B cell (primary cell): ENCODE results near the gene BEGAIN. TPM values are rescaled to one million over a fixed set of nuclear protein-coding genes. Genes with fewer than 3 reads are reported as not detected.

Experiments used
- ATAC-seq: fragments of 200-7000 bp; cut with Tn5 transposase; one replicate; pipeline ENCODE4 v1.10.0; 2021; ENCODE audit warnings: low read depth, mild to moderate bottlenecking, moderate number of reproducible peaks, moderate library complexity
- CTCF ChIA-PET: fragments of 350-600 bp; sonication (Branson Sonifier 250); formaldehyde crosslinking; loops from one replicate; lab custom pipeline; 2021; ENCODE audit warnings: antibody characterized with exemption, inconsistent platforms; lab: Charles Lee
- POLR2A ChIA-PET: fragments of 350-600 bp; sonication (Branson Sonifier 250); formaldehyde crosslinking; loops from one replicate; lab custom pipeline; 2021; ENCODE audit warnings: antibody characterized with exemption; lab: Charles Lee
- DNase-seq: peaks from one replicate; pipeline ENCODE4 v3.0.0; 2013
- H2AFZ ChIP-seq: 2 replicates; pipeline ENCODE4 v1.6.1; 2012; ENCODE audit warnings: mild to moderate bottlenecking, low read depth, low read length; ENCODE audit not compliant: insufficient read depth, poor library complexity, severe bottlenecking
- H3K27ac ChIP-seq, 2 donors: 1 replicate in 1 of 2; 2 replicates in 1 of 2; pipeline ENCODE4 v1.5.1; 2012 to 2013; ENCODE audit warnings: low read length in 2 of 2, mild to moderate bottlenecking in 2 of 2, moderate library complexity in 1 of 2
- H3K27me3 ChIP-seq, 4 experiments: fragments of 200-600 bp in 1 of 4; sonication (generic) in 1 of 4; replicated peaks in 1 of 4; 1 replicate in 2 of 4; 2 replicates in 2 of 4; pipeline versions ENCODE4 v1.6.1 to v1.7.0; 2013 to 2016; ENCODE audit warnings: low read length in 3 of 4, mild to moderate bottlenecking in 2 of 4, mixed read lengths in 1 of 4, moderate library complexity in 1 of 4; ENCODE audit not compliant: insufficient read depth in 4 of 4, control insufficient read depth in 3 of 4; ENCODE audit errors: control extremely low read depth in 1 of 4
- H3K36me3 ChIP-seq, 2 experiments: replicated peaks in 1 of 2; 1 replicate in 1 of 2; 2 replicates in 1 of 2; pipeline versions ENCODE4 v1.6.1 to v1.7.1; 2013; ENCODE audit warnings: low read length in 1 of 2; ENCODE audit not compliant: insufficient read depth in 2 of 2, control insufficient read depth in 1 of 2; ENCODE audit errors: control extremely low read depth in 1 of 2, extremely low read depth in 1 of 2
- H3K4me1 ChIP-seq, 2 donors: fragments of 200-600 bp in 1 of 2; sonication (generic) in 1 of 2; 1 replicate in 1 of 2; 2 replicates in 1 of 2; pipeline versions ENCODE4 v1.5.1 to v1.6.1; 2013 to 2017; ENCODE audit warnings: low read length in 2 of 2; ENCODE audit not compliant: control insufficient read depth in 2 of 2, insufficient read depth in 2 of 2
- H3K4me2 ChIP-seq: replicated peaks from 2 replicates; pipeline ENCODE3; 2012; ENCODE audit warnings: mild to moderate bottlenecking, low read depth, low read length; ENCODE audit not compliant: poor library complexity, severe bottlenecking
- H3K4me3 ChIP-seq, 5 experiments: fragments of 200-600 bp in 1 of 5; sonication (generic) in 1 of 5; 1 replicate in 3 of 5; 2 replicates in 2 of 5; pipeline versions ENCODE4 v1.5.1 to v1.7.0; 2011 to 2016; ENCODE audit warnings: low read length in 4 of 5, mild to moderate bottlenecking in 4 of 5, low read depth in 2 of 5, control low read depth in 1 of 5, moderate library complexity in 1 of 5; ENCODE audit not compliant: insufficient read depth in 1 of 5; ENCODE audit errors: control extremely low read depth in 1 of 5, extremely low read depth in 1 of 5
- H3K79me2 ChIP-seq: fragments of 200-600 bp; sonication (generic); one replicate; pipeline ENCODE4 v1.6.0; 2016; ENCODE audit warnings: low read length; ENCODE audit not compliant: control insufficient read depth, insufficient read depth
- H3K9ac ChIP-seq: fragments of 200-600 bp; sonication (generic); 2 replicates; pipeline ENCODE4 v1.6.1; 2017; ENCODE audit warnings: mild to moderate bottlenecking, low read length, moderate library complexity
- H3K9me3 ChIP-seq, 3 donors: one replicate each; pipeline versions ENCODE4 v1.6.1 to v1.7.1; 2013; ENCODE audit warnings: low read length in 2 of 3; ENCODE audit not compliant: control insufficient read depth in 2 of 3, insufficient read depth in 1 of 3; ENCODE audit errors: control extremely low read depth in 1 of 3
- H4K20me1 ChIP-seq: 2 replicates; pipeline ENCODE4 v1.6.0; 2012; ENCODE audit warnings: mild to moderate bottlenecking, low read length; ENCODE audit not compliant: insufficient read depth, control insufficient read depth, poor library complexity, severe bottlenecking
- H3K27ac Mint-ChIP-seq: one replicate; pipeline ENCODE4 v1.8.0; 2021; ENCODE audit warnings: mixed read lengths
- H3K27me3 Mint-ChIP-seq: one replicate; pipeline ENCODE4 v1.8.0; 2021; ENCODE audit warnings: mixed read lengths
- H3K4me1 Mint-ChIP-seq: one replicate; pipeline ENCODE4 v1.8.0; 2021; ENCODE audit warnings: mixed read lengths
- H3K4me3 Mint-ChIP-seq: one replicate; pipeline ENCODE4 v1.8.0; 2021; ENCODE audit warnings: mixed read lengths
- H3K9me3 Mint-ChIP-seq: one replicate; pipeline ENCODE4 v1.8.0; 2022; ENCODE audit warnings: mixed read lengths; ENCODE audit not compliant: insufficient read depth
- EZH2 ChIP-seq: IDR thresholded peaks from 2 replicates; pipeline ENCODE4 v1.6.1; 2012; ENCODE audit warnings: borderline replicate concordance, low read depth, mild to moderate bottlenecking, moderate library complexity, low read length; ENCODE audit not compliant: insufficient read depth, poor library complexity, severe bottlenecking
- WGBS: methylation state at CpG from one replicate; pipeline ENCODE4 v1.1.5; 2013; ENCODE audit warnings: missing lambda C conversion rate; ENCODE audit not compliant: insufficient coverage; 5-methylcytosine and 5-hydroxymethylcytosine counted together
- intact Hi-C: fragments of 100-400 bp; cut with micrococcal nuclease; formaldehyde crosslinking; loops from one replicate; pipeline ENCODE4 v1.10.0; 2022
- polyA plus RNA-seq: library from polyadenylated mRNA; depleted of rRNA; stranded (reverse); fragments of >200 nt; gene quantifications from 2 replicates; pipeline ENCODE4 v1.2.3, GENCODE V29; 2012
- total RNA-seq, 2 donors: library from RNA; stranded (reverse); fragments of 120-200 nt in 1 of 2; gene quantifications; 1 replicate in 1 of 2; 2 replicates in 1 of 2; pipeline versions ENCODE4 v1.2.3 to v1.2.4, GENCODE V29; 2013 to 2022
- TF ChIP-seq, protein P1 (sequence below): fragments of 200-600 bp; IDR thresholded peaks from one replicate; pipeline ENCODE4 v1.8.0; 2022; ENCODE audit warnings: antibody characterized with exemption, mild to moderate bottlenecking

BEGAIN gene
- total and polyA plus RNA-seq, 2 donors (not counting 1 experiment from before 2014, with no cell fraction given) = 4.9 TPM; not detected in 1

DNA sequence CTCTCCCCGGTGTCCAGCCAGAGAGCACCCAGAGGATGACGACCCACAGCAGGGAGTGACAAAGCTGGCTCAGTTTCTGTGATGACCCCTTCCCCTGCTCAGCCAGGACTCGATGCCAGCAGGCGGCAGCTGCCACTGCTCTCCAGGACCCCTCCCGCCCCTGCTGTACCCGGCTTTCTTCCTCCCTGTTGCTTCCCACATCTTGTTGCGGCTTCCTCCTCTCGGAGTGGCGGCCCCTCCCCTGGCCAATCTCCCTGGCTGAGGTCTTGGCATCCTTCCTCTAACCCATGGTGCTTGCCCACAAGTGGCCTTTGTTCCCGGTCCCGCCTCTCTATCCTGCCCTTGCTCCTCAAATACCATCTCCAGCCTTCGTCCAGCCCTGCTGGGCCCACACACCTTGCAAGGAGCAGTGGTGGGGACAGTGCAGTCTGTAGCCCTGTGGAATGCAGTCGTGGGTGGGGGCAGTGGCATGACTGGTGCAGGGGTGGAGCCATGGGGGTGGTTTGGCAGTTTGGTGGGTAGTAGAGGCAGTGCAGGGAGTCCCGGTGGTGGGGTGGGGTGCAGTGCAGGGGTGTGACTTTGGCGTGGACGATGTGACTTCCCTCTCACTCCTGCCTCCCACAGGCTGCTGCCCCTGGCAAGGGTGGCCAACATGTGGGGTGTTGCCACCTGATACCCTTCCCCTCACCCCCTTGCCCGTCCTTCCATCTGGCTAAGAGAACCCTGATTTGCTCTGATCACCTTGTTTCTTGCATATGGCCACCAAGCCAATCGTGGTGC lies 16.3 kb upstream of the BEGAIN start:
- no peaks in the 10 kb centered on the region for H4K20me1 ChIP-seq
- WGBS = 91% methylated on average over 15 of the region's 18 CpGs
- TF ChIP-seq, protein P1, sequence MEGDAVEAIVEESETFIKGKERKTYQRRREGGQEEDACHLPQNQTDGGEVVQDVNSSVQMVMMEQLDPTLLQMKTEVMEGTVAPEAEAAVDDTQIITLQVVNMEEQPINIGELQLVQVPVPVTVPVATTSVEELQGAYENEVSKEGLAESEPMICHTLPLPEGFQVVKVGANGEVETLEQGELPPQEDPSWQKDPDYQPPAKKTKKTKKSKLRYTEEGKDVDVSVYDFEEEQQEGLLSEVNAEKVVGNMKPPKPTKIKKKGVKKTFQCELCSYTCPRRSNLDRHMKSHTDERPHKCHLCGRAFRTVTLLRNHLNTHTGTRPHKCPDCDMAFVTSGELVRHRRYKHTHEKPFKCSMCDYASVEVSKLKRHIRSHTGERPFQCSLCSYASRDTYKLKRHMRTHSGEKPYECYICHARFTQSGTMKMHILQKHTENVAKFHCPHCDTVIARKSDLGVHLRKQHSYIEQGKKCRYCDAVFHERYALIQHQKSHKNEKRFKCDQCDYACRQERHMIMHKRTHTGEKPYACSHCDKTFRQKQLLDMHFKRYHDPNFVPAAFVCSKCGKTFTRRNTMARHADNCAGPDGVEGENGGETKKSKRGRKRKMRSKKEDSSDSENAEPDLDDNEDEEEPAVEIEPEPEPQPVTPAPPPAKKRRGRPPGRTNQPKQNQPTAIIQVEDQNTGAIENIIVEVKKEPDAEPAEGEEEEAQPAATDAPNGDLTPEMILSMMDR = no peak
- TF ChIP-seq EZH2 = no peak
- peaks cover 0 to 37% (median 14%) of the 10 kb centered on the region in 3 donors for H3K9me3 ChIP-seq
- no peak for ATAC-seq
- no peaks in the 10 kb centered on the region for H3K36me3 ChIP-seq
- CTCF ChIA-PET = no interaction called here
- H3K4me3 ChIP-seq = no peak overlapping the region
- no peak overlapping the region for H3K27ac ChIP-seq
- no peaks in the 10 kb centered on the region for H3K79me2 ChIP-seq
- H3K9ac ChIP-seq = no peak overlapping the region
- H3K4me3 Mint-ChIP-seq = no peak overlapping the region
- H3K4me1 ChIP-seq = no peaks in the 10 kb centered on the region
- no peak for DNase-seq
- H3K27me3 Mint-ChIP-seq = peaks cover 15% of the 10 kb centered on the region
- peaks cover 0 to 6% (median 0%) of the 10 kb centered on the region in 4 experiments for H3K27me3 ChIP-seq
- no peaks in the 10 kb centered on the region for H3K4me1 Mint-ChIP-seq
- intact Hi-C loops = no loop called here
- no peak overlapping the region for H3K4me2 ChIP-seq
- peaks cover 6% of the 10 kb centered on the region for H3K9me3 Mint-ChIP-seq
- POLR2A ChIA-PET = no interaction called here
- no peak overlapping the region for H3K27ac Mint-ChIP-seq
- no peak overlapping the region for H2AFZ ChIP-seq

DNA sequence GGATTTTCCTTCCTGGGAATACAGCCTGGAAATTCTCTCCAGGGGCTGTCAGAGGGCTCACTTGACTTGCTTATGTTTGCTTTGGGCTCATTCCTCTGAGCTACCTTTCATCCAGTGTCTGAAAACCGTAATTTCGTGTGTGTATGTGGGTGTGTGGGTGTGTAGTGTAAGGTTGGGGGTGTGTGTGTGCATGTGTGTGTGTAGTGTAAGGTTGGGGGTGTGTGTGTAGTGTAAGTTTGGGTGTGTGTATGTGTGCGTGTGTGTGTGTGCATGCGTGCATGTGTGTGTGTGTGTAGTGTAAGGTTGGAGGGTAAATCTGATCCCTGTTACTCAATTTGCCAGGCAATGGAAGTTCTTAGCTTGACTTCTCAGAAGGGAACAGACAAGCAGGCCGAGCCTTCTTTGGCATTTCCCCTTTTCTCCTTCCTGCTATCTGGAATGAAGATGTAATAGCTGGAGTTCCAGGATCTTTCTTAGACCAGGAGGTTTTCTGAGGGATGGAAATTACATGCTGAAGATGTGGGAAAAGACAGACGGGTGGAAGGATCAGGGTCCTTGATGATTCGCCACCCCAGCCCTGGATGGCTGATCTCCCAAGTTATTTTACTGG lies 15.5 kb upstream of the BEGAIN start:
- H3K27me3 Mint-ChIP-seq = peaks cover 12% of the 10 kb centered on the region
- H3K36me3 ChIP-seq = no peaks in the 10 kb centered on the region
- no peak overlapping the region for H3K4me3 ChIP-seq
- ATAC-seq (no peak), DNase-seq (no peak)
- TF ChIP-seq, protein P1 = no peak
- no peak for TF ChIP-seq EZH2
- POLR2A ChIA-PET = no interaction called here
- H3K27ac ChIP-seq = no peak overlapping the region
- H2AFZ ChIP-seq = no peak overlapping the region
- no peaks in the 10 kb centered on the region for H3K4me1 Mint-ChIP-seq
- no peak overlapping the region for H3K27ac Mint-ChIP-seq
- 80% methylated on average over 7 of the region's 7 CpGs for WGBS
- H3K9ac ChIP-seq = no peak overlapping the region
- no peak overlapping the region for H3K4me3 Mint-ChIP-seq
- no peaks in the 10 kb centered on the region for H3K79me2 ChIP-seq
- H3K4me2 ChIP-seq = no peak overlapping the region
- peaks cover 0 to 3% (median 0%) of the 10 kb centered on the region in 4 experiments for H3K27me3 ChIP-seq
- peaks cover 6% of the 10 kb centered on the region for H3K9me3 Mint-ChIP-seq
- peaks cover 0 to 37% (median 14%) of the 10 kb centered on the region in 3 donors for H3K9me3 ChIP-seq
- intact Hi-C loops = no loop called here
- no peaks in the 10 kb centered on the region for H4K20me1 ChIP-seq
- no peaks in the 10 kb centered on the region for H3K4me1 ChIP-seq
- CTCF ChIA-PET = no interaction called here
